Left lung (tissue), 10 donors: ENCODE measurements around the gene ADAP1. TPM values are rescaled to one million over a fixed set of nuclear protein-coding genes. Genes with fewer than 3 reads are reported as not detected.

ENCODE experiments used
- ATAC-seq: fragments of 200-7000 bp; cut with Tn5 transposase; one replicate; pipeline ENCODE4 v1.9.1; 2020; ENCODE audit warnings: moderate library complexity
- DNase-seq, 4 donors: peaks; one replicate each; pipeline ENCODE4 v3.0.0-alpha.2; 2013 to 2020
- H3K27ac ChIP-seq, 2 donors: fragments of 200-600 bp; sonication (generic) in 1 of 2; one replicate each; pipeline versions ENCODE4 v1.5.0 to v1.8.0; 2020 to 2021
- H3K27me3 ChIP-seq, 2 donors: fragments of 200-600 bp; sonication (generic) in 1 of 2; one replicate each; pipeline versions ENCODE4 v1.5.0 to v1.8.0; 2020 to 2021
- H3K36me3 ChIP-seq, 2 donors: fragments of 200-600 bp; sonication (generic) in 1 of 2; one replicate each; pipeline versions ENCODE4 v1.5.0 to v1.8.0; 2020 to 2021
- H3K4me1 ChIP-seq, 2 donors: fragments of 200-600 bp; one replicate each; pipeline ENCODE4 v1.8.0; 2021
- H3K4me3 ChIP-seq, 2 donors: fragments of 200-600 bp; sonication (generic) in 1 of 2; one replicate each; pipeline versions ENCODE4 v1.5.0 to v1.8.0; 2020 to 2021; ENCODE audit warnings: mild to moderate bottlenecking in 1 of 2
- H3K9me3 ChIP-seq, 2 donors: fragments of 200-600 bp; sonication (generic) in 1 of 2; one replicate each; pipeline versions ENCODE4 v1.5.0 to v1.8.0; 2020 to 2021
- CTCF ChIP-seq, 2 donors: fragments of 200-600 bp; sonication (generic) in 1 of 2; IDR thresholded peaks; one replicate each; pipeline versions ENCODE4 v1.5.0 to v1.8.0; 2021; ENCODE audit warnings: antibody characterized with exemption in 2 of 2
- intact Hi-C, 2 donors: fragments of 100-400 bp; cut with DNase I; formaldehyde crosslinking; loops; one replicate each; pipeline versions ENCODE4 v1.11.2 to v1.14.2; 2022
- polyA plus RNA-seq, 6 donors: library from polyadenylated mRNA; unstranded; fragments of 120-200 nt; gene quantifications; one replicate each; pipeline ENCODE4 v1.2.1, GENCODE V29; 2013; ENCODE audit not compliant: insufficient read length in 6 of 6
- total RNA-seq, 2 donors: library from RNA; stranded (reverse); fragmentation: NEBNext Ultra II Directional; extraction: Animal tissue kit (Norgen Biotek cat#: 25700); gene quantifications; one replicate each; pipeline ENCODE4 v1.2.1, GENCODE V29; 2021
- donor health status: DM: no; HTN: yes; CAD: no.
- donor health status: DM: no; HTN: no; CAD: no.

Gene ADAP1
- total and polyA plus RNA-seq, 8 donors, result 5.1 to 35.1 (median 8.5) TPM

- intact Hi-C loops, result no loop called here
- peaks cover 0 to 5% of the 10 kb centered on the region in 2 donors for H3K36me3 ChIP-seq
- peaks cover 0 to 9% of the 10 kb centered on the region in 2 donors for H3K27me3 ChIP-seq
- no peak for ATAC-seq
- no peak overlapping the region for H3K27ac ChIP-seq
- H3K9me3 ChIP-seq, result no peaks in the 10 kb centered on the region
- no peak for TF ChIP-seq CTCF (IDR thresholded peaks at IDR 0.05)
- peaks cover 0 to 43% of the 10 kb centered on the region in 2 donors for H3K4me1 ChIP-seq
- DNase-seq, result peak in 1 of 4 donors; percentile 58
- H3K4me3 ChIP-seq, result no peak overlapping the region
These were observed 33.4 kb downstream of the ADAP1 start for GRCh38 chr7:921071-921461.

- ATAC-seq (no peak), DNase-seq (peak in 2 of 4 donors; percentile 25 to 71)
- peaks cover 0 to under 1% of the 10 kb centered on the region in 2 donors for H3K36me3 ChIP-seq
- H3K4me1 ChIP-seq, result peaks cover 0 to 39% of the 10 kb centered on the region in 2 donors
- no peak for TF ChIP-seq CTCF (IDR thresholded peaks at IDR 0.05)
- no peaks in the 10 kb centered on the region for H3K9me3 ChIP-seq
- intact Hi-C loops, result no loop called here
- H3K4me3 ChIP-seq, result no peak overlapping the region
- H3K27ac ChIP-seq, result no peak overlapping the region
- H3K27me3 ChIP-seq, result peaks cover 0 to 9% of the 10 kb centered on the region in 2 donors
These were observed 34.0 kb downstream of the ADAP1 start for GRCh38 chr7:920351-921070.

GRCh38 chr7:919924-920341, 34.5 kb downstream of the ADAP1 start:
- intact Hi-C loops, result no loop called here
- no peak for ATAC-seq
- Histone ChIP-seq H3K4me3 (no peak overlapping the region), H3K9me3 (no peaks in the 10 kb centered on the region), H3K27me3 (peaks cover 0 to 9% of the 10 kb centered on the region in 2 donors), H3K36me3 (no peaks in the 10 kb centered on the region), H3K27ac (no peak overlapping the region), H3K4me1 (peaks cover 0 to 34% of the 10 kb centered on the region in 2 donors)
- DNase-seq, result peak in 2 of 4 donors; percentile 31 to 58
- TF ChIP-seq CTCF (IDR thresholded peaks at IDR 0.05), result no peak

- no peak overlapping the region for H3K27ac ChIP-seq
- intact Hi-C loops, result no loop called here
- H3K27me3 ChIP-seq, result peaks cover 0 to 9% of the 10 kb centered on the region in 2 donors
- DNase-seq, result peak in 2 of 4 donors; percentile 23 to 64
- H3K4me3 ChIP-seq, result no peak overlapping the region
- H3K4me1 ChIP-seq, result peaks cover 0 to 34% of the 10 kb centered on the region in 2 donors
- no peak for TF ChIP-seq CTCF (IDR thresholded peaks at IDR 0.05)
- ATAC-seq, result no peak
- H3K36me3 ChIP-seq, result no peaks in the 10 kb centered on the region
- no peaks in the 10 kb centered on the region for H3K9me3 ChIP-seq
These were observed 35.4 kb downstream of the ADAP1 start for GRCh38 chr7:919114-919442.

- H3K9me3 ChIP-seq, result no peaks in the 10 kb centered on the region
- H3K27ac ChIP-seq, result no peak overlapping the region
- DNase-seq, result peak in 2 of 4 donors; percentile 25 to 58
- no peak for TF ChIP-seq CTCF (IDR thresholded peaks at IDR 0.05)
- H3K4me3 ChIP-seq, result no peak overlapping the region
- intact Hi-C loops, result no loop called here
- H3K4me1 ChIP-seq, result peaks cover 0 to 36% of the 10 kb centered on the region in 2 donors
- H3K36me3 ChIP-seq, result no peaks in the 10 kb centered on the region
- no peak for ATAC-seq
- H3K27me3 ChIP-seq, result peaks cover 0 to 9% of the 10 kb centered on the region in 2 donors
These were observed 35.9 kb downstream of the ADAP1 start for GRCh38 chr7:918441-919113.
